HepG2 (cell line): ENCODE data around the gene IPPK. TPM values are rescaled to one million over a fixed set of nuclear protein-coding genes. Genes with fewer than 3 reads are reported as not detected.

Experiments
- ATAD3A ChIP-seq: sonication (generic); formaldehyde crosslinking; IDR thresholded peaks from 2 replicates; pipeline ENCODE4 v1.4.0; 2020; ENCODE audit warnings: missing genetic modification reagents
- CHCHD3 ChIP-seq: sonication (generic); formaldehyde crosslinking; IDR thresholded peaks from 2 replicates; pipeline ENCODE4 v1.8.0; 2022; ENCODE audit warnings: mild to moderate bottlenecking, missing genetic modification reagents, moderate library complexity
- JUNB ChIP-seq: sonication (generic); formaldehyde crosslinking; IDR thresholded peaks from 2 replicates; pipeline ENCODE4 v1.8.0; 2022; ENCODE audit warnings: missing genetic modification reagents, mild to moderate bottlenecking, borderline replicate concordance
- KDM4B ChIP-seq: sonication (generic); formaldehyde crosslinking; IDR thresholded peaks from 2 replicates; pipeline ENCODE4 v1.4.0; 2020; ENCODE audit warnings: missing genetic modification reagents
- ONECUT2 ChIP-seq: sonication (generic); formaldehyde crosslinking; IDR thresholded peaks from 2 replicates; pipeline ENCODE4 v1.4.0; 2020; ENCODE audit warnings: missing genetic modification reagents
- PATZ1 ChIP-seq: sonication (generic); formaldehyde crosslinking; IDR thresholded peaks from 2 replicates; pipeline ENCODE4 v1.4.0; 2020; ENCODE audit warnings: missing genetic modification reagents
- PRPF4 ChIP-seq: fragments of 200-400 bp; formaldehyde crosslinking; IDR thresholded peaks from 2 replicates; pipeline ENCODE4 v1.6.1; 2016; ENCODE audit warnings: low read length, low read depth; ENCODE audit not compliant: poor library complexity, severe bottlenecking
- RERE ChIP-seq: IDR thresholded peaks from 2 replicates; pipeline ENCODE4 v1.6.1; 2016; ENCODE audit warnings: low read depth, missing genetic modification reagents, missing compliant biosample characterization
- RFXAP ChIP-seq: sonication (generic); formaldehyde crosslinking; IDR thresholded peaks from 2 replicates; pipeline ENCODE4 v1.4.0; 2020; ENCODE audit warnings: missing genetic modification reagents, borderline replicate concordance
- SMC3 ChIP-seq: IDR thresholded peaks from 2 replicates; pipeline ENCODE4 v1.6.1; 2011; ENCODE audit warnings: low read length, improper control_type of control experiment
- STAT5B ChIP-seq: sonication (generic); formaldehyde crosslinking; IDR thresholded peaks from 2 replicates; pipeline ENCODE4 v1.4.0; 2020; ENCODE audit warnings: missing genetic modification reagents
- ZNF24 ChIP-seq: fragments of 450-650 bp; IDR thresholded peaks from 2 replicates; pipeline ENCODE4 v1.6.1; 2017; ENCODE audit warnings: antibody characterized with exemption, mild to moderate bottlenecking
- ZNF883 ChIP-seq: sonication (generic); formaldehyde crosslinking; IDR thresholded peaks from 2 replicates; pipeline ENCODE4 v1.5.1; 2020; ENCODE audit warnings: mild to moderate bottlenecking, missing genetic modification reagents; ENCODE audit errors: not compliant biosample characterization
- polyA plus RNA-seq, 8 experiments: library from polyadenylated mRNA; depleted of rRNA in 3 of 8; stranded (reverse) in 7 of 8; unstranded in 1 of 8; fragments of >200 nt; fragmentation: Illumina TruSeq in 4 of 8; extraction: Trizol in 4 of 8; gene quantifications; 2 replicates each; pipeline versions ENCODE4 v1.2.1 to v1.2.3, GENCODE V29; 2011 to 2016; ENCODE audit warnings: low read depth in 4 of 8, missing spikeins in 1 of 8, mixed read lengths in 1 of 8; ENCODE audit not compliant: insufficient read depth in 1 of 8
- total RNA-seq, 5 experiments: library from RNA; depleted of rRNA; stranded (reverse); fragments of >200 nt; fragmentation: Illumina TruSeq; extraction: Trizol; gene quantifications; 2 replicates each; pipeline ENCODE4 v1.2.3, GENCODE V29; 2016; ENCODE audit warnings: low read depth in 1 of 5
- TF ChIP-seq, protein P1 (sequence below): sonication (generic); formaldehyde crosslinking; IDR thresholded peaks from 2 replicates; pipeline ENCODE4 v1.4.0; 2020; ENCODE audit warnings: mild to moderate bottlenecking, missing genetic modification reagents
- TF ChIP-seq, protein P2 (sequence below): IDR thresholded peaks from 2 replicates; pipeline ENCODE4 v1.6.1; 2016; ENCODE audit warnings: missing compliant biosample characterization, missing genetic modification reagents, borderline replicate concordance

IPPK gene
- total and polyA plus RNA-seq, 2 of the 13 experiments (the other 11 are each of a cell fraction or from before 2014, with no cell fraction given), result 9.9 to 14.1 TPM

GRCh38 chr9:92634712-92635605 is 35.0 kb downstream of the IPPK start (continued):
- TF ChIP-seq PATZ1 (CRISPR knock-in tag) (no peak), RFXAP (CRISPR knock-in tag) (no peak), CHCHD3 (CRISPR knock-in tag) (no peak), ATAD3A (CRISPR knock-in tag) (no peak), ZNF24 (no peak), JUNB (CRISPR knock-in tag) (no peak), STAT5B (CRISPR knock-in tag) (no peak), SMC3 (peak; percentile 79), PRPF4 (no peak), ZNF883 (CRISPR knock-in tag) (no peak), ONECUT2 (CRISPR knock-in tag) (no peak), RERE (CRISPR knock-in tag) (no peak), KDM4B (CRISPR knock-in tag) (0 out of 2 replicates have a peak, but pooled peaks have one; percentile 37)
- TF ChIP-seq, protein P1, sequence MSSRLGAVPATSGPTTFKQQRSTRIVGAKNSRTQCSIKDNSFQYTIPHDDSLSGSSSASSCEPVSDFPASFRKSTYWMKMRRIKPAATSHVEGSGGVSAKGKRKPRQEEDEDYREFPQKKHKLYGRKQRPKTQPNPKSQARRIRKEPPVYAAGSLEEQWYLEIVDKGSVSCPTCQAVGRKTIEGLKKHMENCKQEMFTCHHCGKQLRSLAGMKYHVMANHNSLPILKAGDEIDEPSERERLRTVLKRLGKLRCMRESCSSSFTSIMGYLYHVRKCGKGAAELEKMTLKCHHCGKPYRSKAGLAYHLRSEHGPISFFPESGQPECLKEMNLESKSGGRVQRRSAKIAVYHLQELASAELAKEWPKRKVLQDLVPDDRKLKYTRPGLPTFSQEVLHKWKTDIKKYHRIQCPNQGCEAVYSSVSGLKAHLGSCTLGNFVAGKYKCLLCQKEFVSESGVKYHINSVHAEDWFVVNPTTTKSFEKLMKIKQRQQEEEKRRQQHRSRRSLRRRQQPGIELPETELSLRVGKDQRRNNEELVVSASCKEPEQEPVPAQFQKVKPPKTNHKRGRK, result no peak
- TF ChIP-seq, protein P2, sequence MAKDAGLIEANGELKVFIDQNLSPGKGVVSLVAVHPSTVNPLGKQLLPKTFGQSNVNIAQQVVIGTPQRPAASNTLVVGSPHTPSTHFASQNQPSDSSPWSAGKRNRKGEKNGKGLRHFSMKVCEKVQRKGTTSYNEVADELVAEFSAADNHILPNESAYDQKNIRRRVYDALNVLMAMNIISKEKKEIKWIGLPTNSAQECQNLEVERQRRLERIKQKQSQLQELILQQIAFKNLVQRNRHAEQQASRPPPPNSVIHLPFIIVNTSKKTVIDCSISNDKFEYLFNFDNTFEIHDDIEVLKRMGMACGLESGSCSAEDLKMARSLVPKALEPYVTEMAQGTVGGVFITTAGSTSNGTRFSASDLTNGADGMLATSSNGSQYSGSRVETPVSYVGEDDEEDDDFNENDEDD, result no peak
